HepG2 (cell line): Measurements from ENCODE around the gene COG5.
"Not testable (repeated sequence)": the region's sequence is repeated elsewhere in the genome, so short reads cannot be mapped to it uniquely, and the experiment has no call there.

Source experiments
- GLI4 ChIP-seq: sonication (generic); formaldehyde crosslinking; IDR thresholded peaks from 2 replicates; pipeline ENCODE4 v1.5.1; 2020; ENCODE audit warnings: missing genetic modification reagents, mild to moderate bottlenecking, moderate library complexity, borderline replicate concordance
- HDAC6 ChIP-seq: fragments of 200-600 bp; sonication (generic); IDR thresholded peaks from 2 replicates; pipeline ENCODE4 v1.7.0; 2017; ENCODE audit warnings: mild to moderate bottlenecking, antibody characterized with exemption, low read length, low read depth
- NFE2L2 ChIP-seq: fragments of 150-350 bp; IDR thresholded peaks from 2 replicates; pipeline ENCODE4 v1.6.1; 2014; ENCODE audit warnings: low read length
- POLR2A ChIP-seq, 2 experiments: IDR thresholded peaks; 2 replicates each; pipeline ENCODE4 v1.6.1; 2011; ENCODE audit warnings: low read depth in 2 of 2, low read length in 2 of 2, mild to moderate bottlenecking in 1 of 2, moderate library complexity in 1 of 2; ENCODE audit not compliant: insufficient read depth in 1 of 2
- PRPF4 ChIP-seq: fragments of 200-400 bp; formaldehyde crosslinking; IDR thresholded peaks from 2 replicates; pipeline ENCODE4 v1.6.1; 2016; ENCODE audit warnings: low read length, low read depth; ENCODE audit not compliant: poor library complexity, severe bottlenecking
- PTBP1 ChIP-seq: fragments of 200-400 bp; formaldehyde crosslinking; IDR thresholded peaks from 2 replicates; pipeline ENCODE4 v1.6.1; 2018; ENCODE audit warnings: low read length, low read depth; ENCODE audit not compliant: poor library complexity, severe bottlenecking
- RFX3 ChIP-seq: IDR thresholded peaks from 2 replicates; pipeline ENCODE4 v1.6.1; 2016; ENCODE audit warnings: missing biosample characterization, missing genetic modification reagents
- YY1 ChIP-seq: IDR thresholded peaks from 2 replicates; pipeline ENCODE4 v1.6.1; 2011; ENCODE audit warnings: low read length, low read depth, moderate library complexity, mild to moderate bottlenecking; ENCODE audit not compliant: insufficient read depth, insufficient replicate concordance
- ZFP1 ChIP-seq: IDR thresholded peaks from 2 replicates; pipeline ENCODE4 v1.6.1; 2016
- ZKSCAN8 ChIP-seq: IDR thresholded peaks from 2 replicates; pipeline ENCODE4 v1.6.1; 2016; ENCODE audit warnings: borderline replicate concordance, missing genetic modification reagents, missing compliant biosample characterization
- ZNF264 ChIP-seq: sonication (generic); formaldehyde crosslinking; IDR thresholded peaks from 2 replicates; pipeline ENCODE4 v1.4.0; 2020; ENCODE audit warnings: missing genetic modification reagents
- ZNF782 ChIP-seq: sonication (generic); formaldehyde crosslinking; IDR thresholded peaks from 2 replicates; pipeline ENCODE4 v1.4.0; 2020; ENCODE audit warnings: missing genetic modification reagents, mild to moderate bottlenecking, borderline replicate concordance
- TF ChIP-seq, protein P1 (sequence below), 2 experiments: sonication (generic) in 1 of 2; formaldehyde crosslinking in 1 of 2; IDR thresholded peaks; 2 replicates each; pipeline versions ENCODE4 v1.6.1 to v1.9.0; 2014 to 2022; ENCODE audit warnings: antibody characterized with exemption in 1 of 2, borderline replicate concordance in 1 of 2, inconsistent platforms in 1 of 2, low read depth in 1 of 2, missing genetic modification reagents in 1 of 2

GRCh38 chr7:107220806-107221205 is 342.9 kb downstream of the COG5 start:
- not testable (repeated sequence) for TF ChIP-seq ZNF782 (CRISPR knock-in tag); PTBP1; ZFP1 (CRISPR knock-in tag); POLR2A (IDR thresholded peaks at IDR 0.05; ENCODE audit: insufficient read depth in 1 of 2, low read depth in 2 of 2, low read length in 2 of 2); HDAC6; YY1; ZNF264 (CRISPR knock-in tag); GLI4 (CRISPR knock-in tag); RFX3; PRPF4; ZKSCAN8 (CRISPR knock-in tag); NFE2L2
- TF ChIP-seq, protein P1, sequence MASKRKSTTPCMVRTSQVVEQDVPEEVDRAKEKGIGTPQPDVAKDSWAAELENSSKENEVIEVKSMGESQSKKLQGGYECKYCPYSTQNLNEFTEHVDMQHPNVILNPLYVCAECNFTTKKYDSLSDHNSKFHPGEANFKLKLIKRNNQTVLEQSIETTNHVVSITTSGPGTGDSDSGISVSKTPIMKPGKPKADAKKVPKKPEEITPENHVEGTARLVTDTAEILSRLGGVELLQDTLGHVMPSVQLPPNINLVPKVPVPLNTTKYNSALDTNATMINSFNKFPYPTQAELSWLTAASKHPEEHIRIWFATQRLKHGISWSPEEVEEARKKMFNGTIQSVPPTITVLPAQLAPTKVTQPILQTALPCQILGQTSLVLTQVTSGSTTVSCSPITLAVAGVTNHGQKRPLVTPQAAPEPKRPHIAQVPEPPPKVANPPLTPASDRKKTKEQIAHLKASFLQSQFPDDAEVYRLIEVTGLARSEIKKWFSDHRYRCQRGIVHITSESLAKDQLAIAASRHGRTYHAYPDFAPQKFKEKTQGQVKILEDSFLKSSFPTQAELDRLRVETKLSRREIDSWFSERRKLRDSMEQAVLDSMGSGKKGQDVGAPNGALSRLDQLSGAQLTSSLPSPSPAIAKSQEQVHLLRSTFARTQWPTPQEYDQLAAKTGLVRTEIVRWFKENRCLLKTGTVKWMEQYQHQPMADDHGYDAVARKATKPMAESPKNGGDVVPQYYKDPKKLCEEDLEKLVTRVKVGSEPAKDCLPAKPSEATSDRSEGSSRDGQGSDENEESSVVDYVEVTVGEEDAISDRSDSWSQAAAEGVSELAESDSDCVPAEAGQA (IDR thresholded peaks at IDR 0.05; ENCODE audit: low read depth) = not testable (repeated sequence)
- TF ChIP-seq, protein P1 (CRISPR knock-in tag; IDR thresholded peaks at IDR 0.05; ENCODE audit: borderline replicate concordance) = not testable (repeated sequence)
